ENCODE measurements around the gene QSER1.
"Not testable (repeated sequence)": the region's sequence is repeated elsewhere in the genome, so short reads cannot be mapped to it uniquely, and the experiment has no call there.

The QSER1 gene

GRCh38 chr11:32935462-32936029 is 42.9 kb downstream of the QSER1 start:
- no peak for ATAC-seq

GRCh38 chr11:32936178-32936577 is 43.6 kb downstream of the QSER1 start:
- ATAC-seq, result not testable (repeated sequence)

GRCh38 chr11:32937283-32937682 is 44.7 kb downstream of the QSER1 start:
- ATAC-seq, result not testable (repeated sequence)

GRCh38 chr11:32939046-32939445 is 46.4 kb downstream of the QSER1 start:
- no peak for ATAC-seq

GRCh38 chr11:32939866-32940265 is 47.3 kb downstream of the QSER1 start:
- ATAC-seq, result no peak

GRCh38 chr11:32940865-32941264 is 48.3 kb downstream of the QSER1 start:
- no peak for ATAC-seq

GRCh38 chr11:32947978-32948377 is 55.4 kb downstream of the QSER1 start:
- no peak for ATAC-seq

GRCh38 chr11:32949739-32950138 is 57.1 kb downstream of the QSER1 start:
- ATAC-seq, result no peak

GRCh38 chr11:32952421-32952820 is 59.8 kb downstream of the QSER1 start:
- ATAC-seq, result no peak

- no peak for ATAC-seq
Observed at GRCh38 chr11:32953700-32954099, 61.1 kb downstream of the QSER1 start.

GRCh38 chr11:32960553-32961164 is 68.0 kb downstream of the QSER1 start:
- ATAC-seq, result no peak

- no peak for ATAC-seq
Observed at GRCh38 chr11:32962016-32962415, 69.4 kb downstream of the QSER1 start.

GRCh38 chr11:32963721-32964120 is 71.1 kb downstream of the QSER1 start:
- no peak for ATAC-seq

GRCh38 chr11:32968541-32968940 is 75.9 kb downstream of the QSER1 start:
- ATAC-seq, result no peak

GRCh38 chr11:32972233-32972632 is 79.6 kb downstream of the QSER1 start:
- not testable (repeated sequence) for ATAC-seq

- no peak for ATAC-seq
Observed at GRCh38 chr11:32972781-32973180, 80.2 kb downstream of the QSER1 start.

- ATAC-seq, result no peak
Observed at GRCh38 chr11:32982626-32983025, 90.0 kb downstream of the QSER1 start.

- no peak for ATAC-seq
Observed at GRCh38 chr11:32983506-32983905, 90.9 kb downstream of the QSER1 start.

GRCh38 chr11:32985600-32985999 is 93.0 kb downstream of the QSER1 start:
- ATAC-seq, result no peak

GRCh38 chr11:32987851-32988250 is 95.2 kb downstream of the QSER1 start:
- ATAC-seq, result no peak

GRCh38 chr11:32990481-32990880 is 97.9 kb downstream of the QSER1 start:
- ATAC-seq, result no peak

GRCh38 chr11:32991427-32991826 is 98.8 kb downstream of the QSER1 start:
- ATAC-seq, result no peak

- no peak for ATAC-seq
Observed at GRCh38 chr11:32991898-32992297, 99.3 kb downstream of the QSER1 start.

- ATAC-seq, result no peak
Observed at GRCh38 chr11:33000181-33000580, 107.6 kb downstream of the QSER1 start.

- ATAC-seq, result no peak
Observed at GRCh38 chr11:33001281-33001680, 108.7 kb downstream of the QSER1 start.
